SK-MEL-5 (cell line): ENCODE measurements around the gene CDCA7L. TPM values are rescaled to one million over a fixed set of nuclear protein-coding genes. Genes with fewer than 3 reads are reported as not detected.

Source experiments
- DNase-seq: peaks from one replicate; pipeline ENCODE4 v3.0.0-alpha.2; 2016; ENCODE audit warnings: low read depth, low spot score
- in situ Hi-C: cut with HindIII; loops from 2 replicates; pipeline ENCODE4 v1.10.0; 2016; ENCODE audit warnings: low sequenced_read_pairs, high pct_unique_total_duplicates, low pct_unique_long_range_greater_than_20kb
- polyA plus RNA-seq, 2 experiments: library from polyadenylated mRNA; depleted of rRNA; stranded (reverse); fragments of >200 nt; gene quantifications; 2 replicates each; pipeline ENCODE4 v1.2.3, GENCODE V29; 2015
- total RNA-seq: library from RNA; depleted of rRNA; stranded (reverse); fragments of >200 nt; shearing (Covaris generic); gene quantifications from 2 replicates; pipeline ENCODE4 v1.2.3, GENCODE V29; 2014; rRNA removed

Gene CDCA7L, protein sequence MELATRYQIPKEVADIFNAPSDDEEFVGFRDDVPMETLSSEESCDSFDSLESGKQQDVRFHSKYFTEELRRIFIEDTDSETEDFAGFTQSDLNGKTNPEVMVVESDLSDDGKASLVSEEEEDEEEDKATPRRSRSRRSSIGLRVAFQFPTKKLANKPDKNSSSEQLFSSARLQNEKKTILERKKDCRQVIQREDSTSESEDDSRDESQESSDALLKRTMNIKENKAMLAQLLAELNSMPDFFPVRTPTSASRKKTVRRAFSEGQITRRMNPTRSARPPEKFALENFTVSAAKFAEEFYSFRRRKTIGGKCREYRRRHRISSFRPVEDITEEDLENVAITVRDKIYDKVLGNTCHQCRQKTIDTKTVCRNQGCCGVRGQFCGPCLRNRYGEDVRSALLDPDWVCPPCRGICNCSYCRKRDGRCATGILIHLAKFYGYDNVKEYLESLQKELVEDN
- total RNA-seq: 84.1 and 94.3 TPM in 2 replicates
- 56.9 and 63.2 TPM in 2 replicates for polyA plus RNA-seq (2015; cell fraction: cytosol; rRNA removed)
- 75.8 and 81.9 TPM in 2 replicates for polyA plus RNA-seq (2015; cell fraction: nucleus; rRNA removed)

- peak; percentile 81 for DNase-seq
- in situ Hi-C loops: no loop called here
Observed at GRCh38 chr7:21945454-21946221, at the start of gene CDCA7L. TSS of gene CDCA7L (minus strand) at chr7:21945899. CDS start at chr7:21945804, 95 bp downstream.

GRCh38 chr7:21986096-21986495 is 40.4 kb upstream of the CDCA7L start:
- DNase-seq: no peak
- in situ Hi-C loops: no loop called here

DNA sequence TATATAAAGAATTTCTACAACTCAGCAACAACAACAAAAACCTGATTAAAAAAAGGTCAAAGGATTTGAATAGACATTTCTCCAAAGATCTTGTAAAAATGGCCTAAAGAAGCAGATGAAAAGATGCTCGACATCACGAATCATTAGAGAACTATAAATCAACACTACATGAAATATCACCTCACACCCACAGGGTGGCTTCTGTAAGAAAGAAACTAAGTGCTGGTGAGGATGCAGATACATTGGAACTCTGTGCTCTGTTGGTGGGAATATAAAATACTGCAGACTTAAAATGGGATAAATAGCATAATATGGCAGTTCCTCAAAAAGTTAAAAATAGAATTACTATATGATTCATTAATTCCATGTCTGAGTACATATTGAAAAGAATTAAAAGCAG is 38.3 kb upstream of the CDCA7L start:
- DNase-seq: peak; percentile 33
- in situ Hi-C loops: no loop called here

DNA sequence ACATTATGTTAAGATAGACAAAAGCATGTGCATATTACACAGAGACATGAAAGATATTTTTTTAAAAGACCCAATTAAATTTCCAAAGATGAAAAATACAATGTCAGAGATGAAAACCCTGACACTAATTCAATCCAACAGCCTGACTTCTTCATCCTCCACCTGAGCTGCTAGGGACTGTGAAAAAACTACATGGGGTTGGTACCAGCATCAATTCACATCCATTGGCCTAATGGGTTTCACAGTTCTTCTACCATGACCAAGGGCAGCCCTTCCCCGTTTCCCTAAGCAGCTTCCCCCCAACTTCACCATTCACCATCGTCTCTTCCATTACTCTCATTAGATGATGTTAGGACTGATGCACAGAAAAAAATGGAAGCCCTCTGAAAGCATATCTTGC is 37.4 kb upstream of the CDCA7L start:
- DNase-seq: no peak
- in situ Hi-C loops: no loop called here

DNA sequence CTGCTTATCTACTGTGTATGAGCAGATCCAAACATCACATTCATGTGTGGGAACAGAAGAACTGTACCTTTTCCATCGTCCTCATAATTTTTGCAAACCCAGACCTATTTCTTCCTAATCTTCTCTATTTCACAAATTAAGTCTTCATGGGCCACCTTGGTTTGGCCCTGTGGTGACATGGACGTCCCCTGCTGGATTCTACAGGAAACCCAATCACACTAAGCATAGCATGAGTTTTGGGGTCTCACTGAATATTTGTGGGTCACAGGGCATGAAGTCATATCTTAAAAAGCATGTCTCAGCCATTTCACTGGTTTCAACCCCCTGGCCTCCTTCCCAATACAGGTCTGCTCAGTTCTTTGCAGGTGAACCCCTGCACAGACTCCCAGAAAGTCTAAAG is 35.8 kb upstream of the CDCA7L start:
- no peak for DNase-seq
- in situ Hi-C loops: no loop called here

- in situ Hi-C loops: no loop called here
- DNase-seq: no peak
Observed at GRCh38 chr7:21980926-21981500, 35.3 kb upstream of the CDCA7L start.

GRCh38 chr7:21972397-21972784 is 26.7 kb upstream of the CDCA7L start:
- DNase-seq: peak; percentile 47
- in situ Hi-C loops: no loop called here

DNA sequence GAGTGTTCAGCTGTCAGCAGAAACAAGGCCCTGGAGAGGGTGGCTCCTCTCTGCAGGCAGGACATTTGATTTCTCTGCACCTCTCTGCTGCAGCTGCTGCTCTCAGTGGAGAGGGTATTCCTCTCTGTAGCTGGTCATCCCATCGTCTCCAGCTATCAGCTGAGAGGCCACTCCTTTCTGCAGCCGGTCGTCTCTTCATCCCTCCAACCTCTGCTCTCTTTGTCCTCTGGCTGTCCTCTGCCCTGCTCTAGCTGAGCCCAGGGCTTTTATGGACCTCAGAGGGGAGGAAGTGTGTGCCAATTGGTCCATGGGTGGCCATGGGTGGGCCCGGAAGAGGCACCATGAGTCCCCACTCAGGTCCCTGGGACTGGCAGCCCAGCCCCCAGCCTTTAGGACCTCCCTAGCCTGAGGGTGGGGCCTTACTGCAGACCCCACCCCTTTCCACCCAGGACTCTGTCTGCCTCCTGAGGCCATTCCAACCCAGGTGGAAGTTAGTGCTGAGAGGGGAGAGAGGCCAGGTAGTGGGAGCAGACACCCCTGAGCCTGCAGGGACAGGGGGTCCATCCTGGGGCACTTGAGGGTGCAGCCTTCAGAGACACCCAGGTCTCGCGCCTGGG is 26.2 kb upstream of the CDCA7L start:
- in situ Hi-C loops: no loop called here
- peak; percentile 39 for DNase-seq

GRCh38 chr7:21969822-21970221 is 24.1 kb upstream of the CDCA7L start:
- in situ Hi-C loops: no loop called here

GRCh38 chr7:21967598-21968003 is 21.9 kb upstream of the CDCA7L start:
- no peak for DNase-seq
- in situ Hi-C loops: no loop called here

More at GRCh38 chr7:21969822-21970221, 24.1 kb upstream of the CDCA7L start:
- no peak for DNase-seq

DNA sequence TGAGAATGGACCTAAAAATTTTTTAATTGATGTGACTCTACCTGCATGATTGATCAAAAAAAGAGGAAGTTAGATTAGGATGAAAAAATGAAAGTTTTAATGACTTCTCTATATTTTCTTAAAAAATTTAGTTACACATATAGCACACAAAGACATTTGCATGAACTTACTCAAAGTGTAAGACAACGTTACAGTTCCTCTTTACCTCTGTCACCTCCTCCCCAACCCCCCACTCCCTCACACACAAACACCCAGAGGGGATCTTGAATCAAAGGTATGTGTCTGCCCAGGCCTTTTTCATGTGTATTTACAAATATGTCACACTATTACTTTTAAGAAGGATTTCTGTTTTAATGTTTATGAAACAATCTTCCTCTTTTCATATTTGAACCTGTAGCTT is 20.6 kb upstream of the CDCA7L start:
- DNase-seq: no peak
- in situ Hi-C loops: no loop called here

GRCh38 chr7:21965291-21965690 is 19.6 kb upstream of the CDCA7L start:
- in situ Hi-C loops: no loop called here

DNA sequence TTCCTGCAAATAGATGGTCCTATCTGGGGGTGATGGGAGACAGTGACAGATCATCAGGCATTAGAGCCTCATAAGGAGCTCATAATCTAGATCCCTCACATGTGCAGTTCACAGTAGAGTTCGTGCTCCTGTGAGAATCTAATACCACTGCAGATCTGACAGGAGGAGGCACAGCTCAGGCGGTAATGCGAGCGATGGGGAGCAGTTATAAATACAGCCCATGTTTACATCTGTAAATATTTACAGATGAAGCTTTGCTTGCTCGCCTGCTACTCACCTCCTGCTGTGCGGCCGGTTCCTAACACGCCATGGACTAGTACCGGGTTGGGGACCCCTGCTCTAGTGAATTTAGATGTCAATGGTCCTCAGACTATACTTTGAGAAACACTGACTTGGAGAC is 17.0 kb upstream of the CDCA7L start:
- in situ Hi-C loops: no loop called here
- DNase-seq: no peak

More at GRCh38 chr7:21965291-21965690, 19.6 kb upstream of the CDCA7L start:
- no peak for DNase-seq

DNA sequence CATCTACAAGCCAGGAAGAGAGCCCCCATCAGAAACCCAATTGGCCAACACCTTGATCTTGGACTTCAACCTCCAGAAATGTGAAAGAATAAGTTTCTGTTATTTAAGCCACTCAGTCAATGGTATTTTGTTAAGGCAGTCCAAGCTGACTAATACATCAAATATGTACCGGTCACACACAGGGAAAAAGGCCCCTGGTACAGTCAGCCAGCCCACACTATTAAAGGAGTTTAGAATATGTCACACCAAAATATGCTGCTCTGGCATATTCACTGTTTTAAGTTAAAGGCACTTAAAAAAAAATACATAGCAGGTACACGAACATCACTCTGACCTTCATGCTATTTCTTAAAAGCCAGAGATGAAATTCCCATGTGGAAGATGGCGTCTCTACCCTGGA is 15.2 kb upstream of the CDCA7L start:
- DNase-seq: no peak
- in situ Hi-C loops: no loop called here

- DNase-seq: no peak
- in situ Hi-C loops: no loop called here
Observed at GRCh38 chr7:21959387-21959776, 13.7 kb upstream of the CDCA7L start.

DNA sequence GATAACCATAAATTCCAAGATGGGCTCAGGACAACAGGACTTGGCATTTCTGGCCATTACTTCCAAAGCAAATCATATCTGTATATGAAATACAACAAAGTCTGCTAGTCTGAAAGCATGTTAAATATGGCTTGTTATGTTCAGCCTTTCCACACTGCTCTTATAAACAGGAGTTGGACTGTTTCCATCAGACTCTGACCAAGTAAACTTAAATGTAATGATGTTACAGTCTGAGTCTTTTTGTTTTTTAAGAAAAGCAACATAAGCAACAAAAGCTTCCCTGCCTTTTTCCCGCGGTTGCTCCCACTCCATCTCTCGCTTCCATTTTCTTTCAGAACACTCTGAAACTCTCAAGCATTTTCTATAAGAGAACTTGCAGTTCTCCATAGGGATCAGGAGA is 8.1 kb upstream of the CDCA7L start:
- in situ Hi-C loops: no loop called here

DNA sequence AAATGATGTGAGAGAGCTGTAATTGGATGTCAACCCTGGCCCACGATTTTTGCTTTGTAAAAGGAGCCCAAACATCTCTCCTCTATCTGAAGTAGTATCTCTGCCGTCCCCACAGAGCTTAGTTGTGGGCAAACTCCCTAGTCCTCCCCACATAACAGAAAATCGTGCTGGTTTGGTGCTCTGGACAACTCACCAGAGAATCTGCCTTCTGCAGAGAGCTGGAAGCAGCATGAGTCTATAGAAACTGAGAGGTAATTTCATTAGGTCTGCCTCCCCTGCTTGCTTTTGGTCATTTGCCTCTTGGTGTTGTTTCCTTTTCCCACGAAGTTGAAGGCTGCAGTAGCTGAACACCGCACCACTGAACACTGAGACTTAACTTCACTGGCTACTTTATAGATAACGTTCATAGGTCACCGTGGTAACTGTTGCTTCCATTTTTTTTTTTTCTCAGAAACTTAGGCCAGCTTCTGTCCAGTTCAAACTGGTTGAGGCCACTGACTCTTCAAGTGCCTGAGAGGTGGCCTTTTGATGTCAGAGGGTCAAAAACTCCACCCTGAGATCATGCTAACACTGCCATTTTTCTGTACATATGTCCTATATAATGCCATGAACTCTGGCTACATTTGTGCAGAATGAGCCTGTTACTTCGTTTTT is 3.3 kb upstream of the CDCA7L start:
- in situ Hi-C loops: no loop called here
- DNase-seq: no peak

More for the DNA sequence above, 8.1 kb upstream of the CDCA7L start:
- DNase-seq: no peak
